HCT116 (cell line): ENCODE results near the gene CXCL5.

ENCODE experiments used
- ELF1 ChIP-seq: IDR thresholded peaks from 2 replicates; pipeline ENCODE4 v1.6.1; 2012; ENCODE audit warnings: low read depth, borderline replicate concordance
- EZH2 ChIP-seq: fragments of 200-600 bp; sonication (generic); IDR thresholded peaks from 2 replicates; pipeline ENCODE4 v1.6.1; 2017; ENCODE audit warnings: antibody characterized with exemption, mixed run types
- EZH2phosphoT487 ChIP-seq: fragments of 200-600 bp; IDR thresholded peaks from 2 replicates; pipeline ENCODE4 v1.6.1; 2018; ENCODE audit warnings: antibody characterized with exemption, borderline replicate concordance
- FOSL1 ChIP-seq: IDR thresholded peaks from 2 replicates; pipeline ENCODE4 v1.6.1; 2012; ENCODE audit warnings: low read depth
- MAX ChIP-seq: IDR thresholded peaks from 2 replicates; pipeline ENCODE4 v1.6.1; 2012
- POLR2A ChIP-seq: IDR thresholded peaks from 2 replicates; pipeline ENCODE4 v1.7.0; 2011; ENCODE audit warnings: borderline replicate concordance; ENCODE audit not compliant: insufficient read depth, insufficient read length; ENCODE audit errors: extremely low read depth
- POLR2AphosphoS5 ChIP-seq: IDR thresholded peaks from 2 replicates; pipeline ENCODE4 v1.6.1; 2011; ENCODE audit warnings: mild to moderate bottlenecking, low read depth, low read length, moderate library complexity
- RAD21 ChIP-seq: IDR thresholded peaks from 2 replicates; pipeline ENCODE4 v1.6.1; 2012; ENCODE audit warnings: low read depth, mild to moderate bottlenecking
- SRF ChIP-seq: IDR thresholded peaks from 2 replicates; pipeline ENCODE4 v1.6.1; 2012; ENCODE audit warnings: low read depth
- TF ChIP-seq, protein P1 (sequence below), 3 experiments: fragments of 200-600 bp in 1 of 3; sonication (generic) in 1 of 3; IDR thresholded peaks in 2 of 3; conservative IDR thresholded peaks in 1 of 3; 2 replicates each; pipeline ENCODE4 v1.5.1; 2012 to 2017; ENCODE audit warnings: low read depth in 2 of 3, low read length in 2 of 3, antibody characterized with exemption in 1 of 3, borderline replicate concordance in 1 of 3, control low read depth in 1 of 3, mild to moderate bottlenecking in 1 of 3, mixed read lengths in 1 of 3, mixed run types in 1 of 3, moderate library complexity in 1 of 3; ENCODE audit not compliant: insufficient read depth in 1 of 3

- TF ChIP-seq, protein P1, sequence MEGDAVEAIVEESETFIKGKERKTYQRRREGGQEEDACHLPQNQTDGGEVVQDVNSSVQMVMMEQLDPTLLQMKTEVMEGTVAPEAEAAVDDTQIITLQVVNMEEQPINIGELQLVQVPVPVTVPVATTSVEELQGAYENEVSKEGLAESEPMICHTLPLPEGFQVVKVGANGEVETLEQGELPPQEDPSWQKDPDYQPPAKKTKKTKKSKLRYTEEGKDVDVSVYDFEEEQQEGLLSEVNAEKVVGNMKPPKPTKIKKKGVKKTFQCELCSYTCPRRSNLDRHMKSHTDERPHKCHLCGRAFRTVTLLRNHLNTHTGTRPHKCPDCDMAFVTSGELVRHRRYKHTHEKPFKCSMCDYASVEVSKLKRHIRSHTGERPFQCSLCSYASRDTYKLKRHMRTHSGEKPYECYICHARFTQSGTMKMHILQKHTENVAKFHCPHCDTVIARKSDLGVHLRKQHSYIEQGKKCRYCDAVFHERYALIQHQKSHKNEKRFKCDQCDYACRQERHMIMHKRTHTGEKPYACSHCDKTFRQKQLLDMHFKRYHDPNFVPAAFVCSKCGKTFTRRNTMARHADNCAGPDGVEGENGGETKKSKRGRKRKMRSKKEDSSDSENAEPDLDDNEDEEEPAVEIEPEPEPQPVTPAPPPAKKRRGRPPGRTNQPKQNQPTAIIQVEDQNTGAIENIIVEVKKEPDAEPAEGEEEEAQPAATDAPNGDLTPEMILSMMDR (IDR thresholded peaks at IDR 0.05 in 2 of 3, conservative IDR thresholded peaks at IDR 0.05 in 1 of 3; ENCODE audit: borderline replicate concordance in 1 of 3, insufficient read depth in 1 of 3, low read depth in 2 of 3, low read length in 2 of 3): no peak
- TF ChIP-seq ELF1 (no peak), POLR2AphosphoS5 (no peak), EZH2phosphoT487 (no peak), FOSL1 (no peak), SRF (no peak), POLR2A (no peak), MAX (no peak), EZH2 (no peak), RAD21 (no peak)
Observed at GRCh38 chr4:73948291-73948690, 50.2 kb downstream of the CXCL5 start.
